ENCODE data around the gene IRF8.
"Not testable (repeated sequence)": the region's sequence is repeated elsewhere in the genome, so short reads cannot be mapped to it uniquely, and the experiment has no call there.

IRF8 gene

GRCh38 chr16:85940214-85940613, 41.3 kb downstream of the IRF8 start:
- no peak for DNase-seq

GRCh38 chr16:85941863-85942644, 43.1 kb downstream of the IRF8 start:
- no peak for DNase-seq

- DNase-seq: not testable (repeated sequence)
Observed at GRCh38 chr16:85942659-85943058, 43.7 kb downstream of the IRF8 start.

DNA sequence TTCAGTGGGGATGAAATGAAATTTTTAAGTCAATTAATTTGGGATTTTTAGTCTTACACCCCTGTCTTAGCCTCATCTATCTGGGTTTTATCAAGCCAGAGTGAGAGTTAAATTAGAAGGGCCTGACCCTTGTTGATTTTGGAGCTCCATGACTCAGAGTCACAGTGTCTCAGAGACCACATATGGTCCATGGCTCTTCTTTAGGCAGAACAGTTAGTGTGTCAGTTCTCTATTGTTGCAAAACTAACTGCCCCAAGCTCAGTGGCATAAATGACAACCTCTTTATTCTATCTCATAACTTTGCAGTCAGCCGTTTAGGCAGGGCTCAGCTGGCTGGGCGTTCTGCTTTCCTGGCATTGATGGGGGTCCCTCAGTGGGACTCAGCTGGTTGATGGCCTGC, 44.7 kb downstream of the IRF8 start:
- no peak for DNase-seq

DNA sequence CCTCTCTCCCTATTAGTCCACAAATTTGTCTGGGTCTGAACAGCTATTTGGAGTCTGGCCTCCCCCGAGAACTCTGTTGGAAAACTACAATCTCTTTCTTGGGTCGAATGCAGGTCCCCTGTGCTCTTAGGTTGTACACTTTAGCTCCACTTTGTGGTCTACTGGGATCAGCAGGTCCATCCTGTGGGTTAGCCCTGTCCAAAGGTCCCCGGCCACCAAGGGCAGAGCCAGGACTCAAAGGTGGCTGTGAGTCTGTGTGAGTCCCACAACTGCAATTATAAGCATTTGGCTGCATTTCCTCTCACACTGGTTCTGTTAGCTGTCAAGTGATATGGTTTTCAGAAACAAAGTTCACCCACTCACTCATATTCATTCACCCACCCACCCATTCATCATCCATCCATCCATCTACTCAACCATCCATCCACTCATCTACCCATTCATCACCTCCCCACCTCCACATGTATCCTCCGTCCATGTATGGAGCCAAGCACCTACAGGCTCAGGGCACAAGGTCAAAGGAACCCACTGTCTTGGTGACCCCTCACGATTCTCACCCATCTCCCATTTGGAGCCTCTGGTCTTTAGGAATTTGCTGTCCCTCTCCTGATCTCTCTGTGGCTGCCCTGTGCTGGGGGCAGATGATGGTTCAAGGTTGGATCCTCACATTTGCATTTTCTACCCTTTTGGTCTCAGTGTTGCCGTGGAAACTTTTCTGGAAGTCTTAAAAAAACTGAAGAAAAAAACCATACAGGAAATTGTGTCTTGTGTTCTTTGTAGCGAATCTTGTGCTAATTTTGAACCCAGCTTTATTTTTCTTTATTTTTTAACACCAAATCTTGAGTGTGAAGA, 45.8 kb downstream of the IRF8 start:
- no peak for DNase-seq

- DNase-seq: no peak
Observed at GRCh38 chr16:85945424-85945751, 46.4 kb downstream of the IRF8 start.

DNA sequence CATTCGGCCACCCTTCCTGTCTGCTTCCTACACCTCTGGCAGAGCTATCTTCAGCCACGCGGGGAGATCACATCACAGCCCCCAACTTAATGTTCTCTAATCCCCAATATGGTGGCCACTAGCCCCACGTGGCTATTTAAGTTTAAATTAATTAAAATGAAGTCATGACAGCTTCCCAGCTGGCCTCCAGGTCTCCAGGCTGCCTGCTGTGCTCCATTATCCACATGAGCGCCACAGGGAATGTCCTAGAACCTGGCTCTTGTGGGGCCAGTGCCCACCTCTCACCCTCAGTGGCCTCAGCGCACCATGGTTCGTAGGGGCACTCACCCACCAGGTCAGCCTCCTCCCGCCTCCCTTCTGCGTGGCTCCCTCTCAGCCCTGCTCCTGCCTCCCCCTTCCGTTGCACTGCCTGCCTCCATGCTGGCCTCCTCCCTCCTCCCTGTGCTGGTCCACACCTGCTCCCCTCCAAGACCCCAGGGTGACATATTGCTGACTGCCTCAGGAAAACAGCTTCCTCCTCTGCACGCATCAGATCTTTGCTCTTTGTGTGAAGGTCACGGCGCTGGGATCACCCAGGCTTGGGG, 47.7 kb downstream of the IRF8 start:
- DNase-seq: peak; percentile 55

- DNase-seq: no peak
Observed at GRCh38 chr16:85947230-85948137, 48.5 kb downstream of the IRF8 start.

DNA sequence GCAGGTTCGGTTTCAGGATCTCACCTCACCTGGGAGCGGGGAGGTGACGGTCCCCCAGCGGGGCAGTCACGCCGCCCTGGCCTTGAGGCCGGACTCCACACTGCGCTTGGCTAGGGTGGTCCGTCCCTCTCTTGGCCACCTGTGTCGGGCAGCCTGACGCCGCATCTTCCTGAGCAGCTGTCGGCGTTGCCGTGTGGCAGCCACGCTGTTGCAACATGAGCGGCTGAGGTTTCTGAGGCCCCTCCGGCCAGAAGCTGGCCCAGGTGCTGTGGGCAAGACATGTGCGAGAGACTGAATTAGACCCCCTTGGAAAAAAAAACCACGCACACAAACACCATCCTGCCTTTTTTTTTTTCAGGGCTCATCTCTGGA, 49.2 kb downstream of the IRF8 start:
- DNase-seq: no peak

GRCh38 chr16:85948616-85949265, 49.8 kb downstream of the IRF8 start:
- DNase-seq: no peak

DNA sequence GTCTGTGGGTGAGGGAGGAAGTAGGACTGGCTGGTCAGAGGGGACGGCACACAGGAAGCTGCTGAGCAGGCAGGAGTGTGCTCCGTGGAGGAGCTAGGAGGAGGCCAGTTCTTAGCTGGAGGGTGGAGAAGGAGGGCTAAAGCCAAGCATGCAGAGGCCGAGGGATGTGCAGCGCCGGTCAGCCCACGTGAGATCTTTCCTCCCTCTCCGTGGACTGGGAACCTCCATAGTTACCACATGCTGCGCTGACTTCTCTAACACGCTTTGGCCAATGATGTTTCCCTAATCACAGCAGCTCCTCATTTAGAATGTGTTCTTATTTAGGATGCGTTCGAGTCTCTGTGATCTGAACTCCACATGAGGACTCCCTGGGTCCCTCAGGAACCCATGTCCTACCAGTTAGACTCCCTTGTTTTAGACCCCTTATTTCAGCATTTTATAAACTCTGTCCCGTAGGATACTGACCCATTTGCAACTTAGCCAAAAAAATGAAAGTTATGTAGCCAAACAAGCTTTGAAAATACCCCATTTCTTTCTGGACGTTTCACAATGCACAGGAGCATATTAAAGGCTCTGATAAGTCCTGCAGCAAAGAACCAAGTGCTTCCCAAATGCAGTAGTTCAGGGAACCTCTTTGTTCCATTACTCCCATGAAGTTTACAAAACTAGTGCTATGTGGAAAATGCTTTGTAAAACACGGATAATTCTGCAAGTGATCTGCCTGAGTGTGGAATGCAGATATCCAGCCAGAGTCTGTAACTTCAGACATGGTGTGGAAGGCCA, 51.4 kb downstream of the IRF8 start:
- DNase-seq: no peak

- no peak for DNase-seq
Observed at GRCh38 chr16:85952197-85952596, 53.2 kb downstream of the IRF8 start.

DNA sequence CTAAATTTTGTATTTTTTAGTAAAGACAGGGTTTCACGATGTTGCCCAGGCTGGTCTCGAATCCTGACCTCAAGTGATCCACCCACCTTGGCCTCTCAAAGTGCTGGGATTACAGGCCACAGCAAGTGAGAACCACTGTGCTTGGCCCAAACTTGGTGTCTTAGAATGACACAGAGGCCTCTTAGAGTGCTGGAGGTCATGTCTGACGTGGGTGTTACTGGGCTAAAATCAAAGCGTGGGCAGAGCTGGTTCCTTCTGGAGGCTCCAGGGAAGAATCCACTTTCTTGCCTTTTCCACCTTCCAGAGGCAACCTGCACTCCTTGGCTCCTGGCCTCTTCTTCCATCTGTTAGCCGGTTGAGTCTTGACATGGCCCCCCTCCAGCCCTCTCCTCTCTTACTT, 53.8 kb downstream of the IRF8 start:
- DNase-seq: no peak

DNA sequence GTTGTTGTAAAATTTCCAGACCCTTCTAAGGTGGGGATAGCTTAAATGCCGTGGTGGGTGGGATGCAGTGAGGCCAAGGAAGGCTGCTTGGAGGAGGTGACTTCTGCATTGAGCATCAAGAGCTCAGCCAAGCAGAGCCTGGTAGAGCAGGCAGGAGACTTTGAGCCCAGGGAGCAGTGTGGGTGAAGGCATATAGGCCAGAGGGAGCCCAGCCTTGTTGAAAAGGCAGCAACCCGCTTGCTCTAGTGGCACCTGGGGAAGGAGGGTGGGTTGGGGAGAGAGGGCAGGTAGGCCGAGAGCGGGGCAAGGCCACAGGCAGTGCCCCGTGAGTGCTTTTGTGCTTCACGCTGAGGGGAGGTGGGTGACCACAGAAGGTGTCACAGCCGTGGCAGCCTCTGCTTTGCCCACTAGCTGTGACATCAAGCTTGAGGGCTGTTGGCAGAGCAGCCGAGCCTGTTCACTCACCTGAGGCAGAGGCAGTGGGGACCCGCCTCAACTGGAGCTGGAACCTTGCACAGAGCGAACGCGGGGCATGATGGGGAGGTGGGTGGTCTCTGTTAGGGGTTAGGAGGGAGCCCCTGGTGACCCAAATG, 56.1 kb downstream of the IRF8 start:
- DNase-seq: no peak

DNA sequence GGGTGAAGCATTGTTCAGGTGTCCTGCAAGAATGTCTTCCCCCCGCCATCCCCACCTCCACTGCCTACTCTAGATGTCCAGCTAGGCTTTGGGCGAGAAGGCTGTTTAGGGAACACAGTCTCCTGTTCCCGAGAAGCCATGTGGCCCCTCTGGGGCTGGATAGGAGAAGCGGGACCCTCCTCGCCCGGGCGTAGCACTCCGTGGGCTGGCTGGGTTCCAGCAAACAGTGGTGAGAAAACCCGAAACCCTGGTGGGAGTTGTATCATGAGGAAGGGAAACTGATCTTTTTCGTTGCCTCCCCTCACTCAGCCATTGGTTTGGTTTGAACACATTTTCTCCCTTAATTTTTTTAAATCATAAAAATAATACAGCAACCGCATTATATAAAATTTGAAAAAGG, 56.6 kb downstream of the IRF8 start:
- DNase-seq: no peak

DNA sequence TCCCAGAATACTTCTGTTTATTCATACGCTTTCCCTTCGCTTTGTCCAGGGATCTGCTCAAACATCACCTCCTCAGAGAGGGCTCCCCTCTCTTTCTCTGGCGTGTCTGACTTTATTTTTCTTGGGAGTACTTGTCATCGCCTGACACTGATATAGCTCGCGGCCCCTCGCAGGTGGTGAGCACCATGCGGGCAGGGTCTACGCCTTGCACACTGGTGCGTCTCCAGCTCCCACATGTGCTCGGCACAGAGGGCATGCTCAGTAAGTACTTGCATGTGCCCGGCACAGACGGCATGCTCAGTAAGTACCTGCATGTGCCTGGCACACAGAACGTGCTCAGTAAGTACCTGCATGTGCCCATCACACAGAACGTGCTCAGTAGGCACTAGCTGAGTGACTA, 57.5 kb downstream of the IRF8 start:
- no peak for DNase-seq

DNA sequence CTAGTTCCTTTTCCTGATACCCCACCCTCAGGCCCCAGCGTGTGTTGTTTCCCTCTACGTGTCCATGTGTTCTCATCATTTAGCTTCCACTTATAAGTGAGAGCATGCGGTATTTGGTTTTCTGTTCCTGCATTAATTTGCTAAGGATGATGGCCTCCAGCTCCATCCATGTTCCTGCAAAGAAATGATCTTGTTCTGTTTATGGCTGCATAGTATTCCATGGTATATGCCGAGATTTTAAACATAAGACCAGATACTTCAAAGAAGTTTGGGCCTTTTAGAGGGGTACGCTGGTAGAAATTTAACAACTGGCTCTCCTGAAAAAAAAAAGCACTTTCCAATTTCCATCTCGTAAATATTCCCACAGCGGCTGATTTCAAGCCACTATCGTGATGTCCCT, 59.8 kb downstream of the IRF8 start:
- DNase-seq: no peak

- no peak for DNase-seq
Observed at GRCh38 chr16:85959686-85960085, 60.7 kb downstream of the IRF8 start.

DNA sequence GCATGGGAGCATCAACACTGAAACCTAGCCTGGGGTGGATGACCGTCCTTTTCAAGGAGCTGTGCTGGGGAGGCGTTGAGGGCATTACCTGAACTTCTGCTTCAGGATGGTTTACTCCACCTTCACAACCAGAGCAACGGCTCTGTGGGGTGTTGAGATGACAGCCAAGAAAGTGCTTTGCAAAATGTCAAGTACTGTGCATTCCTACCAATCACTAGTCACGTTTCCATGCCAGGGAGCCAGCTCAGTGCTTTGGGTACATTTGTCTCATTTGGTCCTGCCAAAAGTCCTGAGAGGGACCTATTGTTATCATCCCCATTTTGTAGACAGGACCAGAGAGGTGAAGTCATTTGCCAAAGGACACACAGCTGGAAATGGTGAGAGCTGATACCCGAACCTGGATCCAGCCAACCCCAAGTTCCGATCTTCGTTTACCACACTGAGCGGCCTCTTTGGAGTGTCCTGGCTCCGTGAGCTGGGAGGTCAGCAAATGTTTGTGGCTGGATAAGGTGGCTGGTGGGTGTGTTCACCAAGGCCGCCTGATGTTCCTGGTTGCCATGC, 61.6 kb downstream of the IRF8 start:
- no peak for DNase-seq

GRCh38 chr16:85961988-85962915, 63.3 kb downstream of the IRF8 start:
- DNase-seq: no peak
